ENCODE data around the gene RNF121.

Gene RNF121

DNA sequence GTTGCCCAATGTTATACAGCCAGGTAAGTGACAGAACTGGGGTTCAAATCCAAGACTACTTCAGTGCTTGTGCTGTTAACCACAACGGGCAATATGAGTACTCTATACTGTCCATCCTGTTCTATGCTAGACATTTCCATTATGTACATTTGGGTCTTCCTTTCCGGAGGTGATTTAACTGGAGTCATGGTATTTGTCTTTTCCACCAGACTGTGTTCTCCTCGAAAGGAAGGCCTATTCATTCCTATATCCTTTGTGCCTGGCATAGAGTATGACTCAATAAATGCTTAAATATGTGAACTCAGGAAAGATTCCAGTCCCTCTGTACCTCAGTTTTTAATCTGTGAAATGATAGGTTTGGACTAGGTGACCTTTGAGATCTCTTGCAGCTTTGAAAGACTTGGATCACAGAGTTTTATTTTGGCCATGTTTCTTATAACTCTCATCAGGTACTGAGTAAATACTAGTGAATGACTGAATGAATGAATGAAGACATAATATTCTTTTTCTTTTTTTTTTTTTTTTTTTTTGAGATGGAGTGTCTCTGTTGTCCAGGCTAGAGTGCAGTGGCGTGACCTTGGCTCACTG is 6.6 kb downstream of the RNF121 start:
- DNase-seq, result no peak

DNA sequence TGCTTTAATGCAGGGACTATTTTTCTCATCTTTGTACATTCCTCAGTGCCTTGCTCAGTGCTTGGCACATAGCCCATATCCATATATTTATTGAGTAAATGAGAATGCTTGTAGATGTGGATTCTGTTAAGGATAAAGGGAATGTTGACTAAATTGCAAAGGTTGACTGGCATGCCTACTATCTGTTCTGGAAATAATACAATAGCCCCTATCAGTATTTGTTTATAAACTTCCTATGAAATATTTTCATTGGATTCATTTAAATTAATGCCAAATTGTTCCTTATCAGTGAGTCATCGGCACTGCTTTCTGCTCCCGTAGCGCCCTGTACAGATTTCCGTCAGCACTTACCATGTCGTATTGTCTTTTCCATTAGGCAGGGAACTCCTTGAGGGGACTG is 8.0 kb downstream of the RNF121 start:
- no peak for DNase-seq

DNA sequence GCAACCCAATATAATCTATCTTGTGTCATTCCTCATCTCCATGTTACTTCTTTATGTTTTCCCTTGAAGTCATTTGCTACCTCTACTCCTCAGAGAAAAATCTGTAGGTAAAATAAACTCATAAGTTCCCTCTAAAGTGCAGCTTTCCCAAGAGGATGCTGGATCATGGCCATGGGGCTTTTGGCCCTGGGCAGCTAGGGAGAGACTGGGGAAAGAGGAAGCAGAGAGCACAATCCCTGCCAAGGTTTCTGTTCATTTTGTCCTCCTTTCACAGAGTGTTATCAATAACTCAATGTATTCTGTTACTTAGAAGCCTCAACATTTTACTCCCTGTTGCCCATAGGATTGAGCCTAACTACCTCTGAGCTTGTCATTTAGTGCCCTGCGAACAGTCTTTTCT is 9.0 kb downstream of the RNF121 start:
- no peak for DNase-seq

DNA sequence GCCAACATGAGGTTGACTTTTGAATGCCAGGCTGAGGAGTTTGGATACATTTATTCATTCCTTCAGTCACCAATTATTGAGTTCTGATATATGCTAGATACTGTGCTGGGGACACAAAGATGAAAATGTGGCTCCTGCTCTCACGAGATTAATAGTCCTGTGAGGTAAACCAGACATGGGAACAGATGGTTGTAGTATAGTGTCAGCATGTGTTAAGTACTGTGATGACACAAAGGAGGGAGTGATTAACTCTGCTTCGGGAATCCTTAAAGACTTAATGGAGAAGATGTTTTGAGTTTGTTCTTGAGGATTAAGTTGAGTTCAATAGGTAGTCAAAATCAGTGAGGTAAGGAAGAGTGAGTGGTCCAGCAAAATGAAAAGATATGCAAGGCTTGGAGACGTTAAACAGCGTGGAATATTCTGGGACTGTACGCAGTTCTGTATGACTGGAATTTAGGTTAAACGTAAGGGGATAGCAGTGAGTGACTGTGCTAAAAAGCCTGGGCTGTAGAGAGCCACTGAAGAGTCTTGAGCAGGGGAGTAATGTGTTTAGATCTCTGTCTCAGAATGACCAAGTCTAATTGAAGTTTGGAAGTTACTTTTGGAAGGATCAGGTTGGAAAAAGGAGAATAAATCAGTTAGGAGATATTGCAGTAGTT is 11.8 kb downstream of the RNF121 start:
- peak; percentile 96 for DNase-seq

DNA sequence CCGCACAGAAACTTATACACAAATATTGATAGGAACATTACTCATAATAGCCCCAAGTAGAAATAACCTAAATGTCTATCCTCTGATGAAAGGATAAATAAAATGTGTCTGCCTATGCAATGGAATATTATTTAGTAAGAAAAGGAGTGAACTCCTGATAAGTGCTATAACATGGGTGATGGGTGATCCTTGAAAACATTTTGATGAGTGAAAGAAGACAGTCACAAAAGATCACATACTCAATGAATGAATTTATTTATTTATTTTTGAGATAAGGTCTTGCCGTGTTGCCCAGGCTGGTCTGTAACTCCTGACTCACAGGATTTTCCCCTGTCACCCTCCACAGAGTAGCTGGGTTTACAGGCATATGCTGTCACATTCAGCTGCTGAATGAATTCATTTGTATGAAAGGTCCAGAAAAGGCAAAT is 17.3 kb downstream of the RNF121 start:
- no peak for DNase-seq

DNA sequence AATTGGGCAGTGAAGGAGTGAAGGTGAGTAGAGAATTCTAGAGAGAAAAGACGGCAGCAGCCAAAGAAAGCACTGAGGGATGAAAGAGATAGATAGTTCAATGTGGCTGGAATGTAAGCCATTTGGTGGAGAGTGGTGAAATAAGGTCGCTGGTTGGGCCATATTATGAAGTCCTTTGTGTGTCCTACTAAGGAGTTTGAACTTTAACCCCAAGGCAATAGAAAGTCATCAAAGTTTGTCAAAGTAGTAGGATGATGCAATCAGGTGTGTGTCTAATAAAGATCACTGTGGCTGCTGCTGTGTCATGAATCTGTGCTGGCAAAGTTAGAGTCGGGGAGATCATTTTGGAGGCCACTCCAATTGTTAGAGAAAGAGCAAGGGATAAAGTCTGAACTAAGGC is 18.7 kb downstream of the RNF121 start:
- no peak for DNase-seq

DNA sequence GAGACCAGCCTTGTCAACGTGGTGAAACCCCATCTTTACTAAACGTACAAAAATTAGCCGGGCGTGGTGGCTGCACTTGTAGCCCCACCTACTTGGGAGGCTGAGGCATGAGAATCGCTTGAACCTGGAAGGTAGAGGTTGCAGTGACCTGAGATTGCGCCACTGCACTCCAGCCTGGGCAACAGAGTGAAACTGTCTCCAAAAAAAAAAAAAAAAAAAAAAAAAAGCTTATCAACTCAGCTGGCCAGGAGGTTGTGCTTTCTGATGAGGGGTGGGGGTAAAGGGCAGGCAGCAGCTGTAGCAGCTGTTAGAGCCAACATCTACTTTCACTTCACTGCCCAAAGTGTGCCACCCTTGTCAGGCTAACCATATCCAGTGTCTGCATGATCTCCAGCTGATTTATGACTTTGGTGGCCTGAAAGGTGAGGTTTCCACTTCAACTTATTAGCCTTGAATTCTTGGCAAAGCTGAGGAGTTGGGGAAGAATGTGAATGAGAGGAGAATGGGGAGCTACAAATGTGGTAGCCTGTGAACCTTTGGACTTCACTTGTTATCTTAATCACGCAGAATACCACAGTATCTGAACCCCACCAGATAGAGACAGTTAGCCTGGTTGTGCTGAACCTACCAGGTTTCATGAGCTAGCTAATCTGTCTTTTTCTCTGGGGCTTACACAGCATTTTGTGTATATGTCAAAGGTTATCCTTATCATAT is 19.6 kb downstream of the RNF121 start:
- DNase-seq, result no peak

DNA sequence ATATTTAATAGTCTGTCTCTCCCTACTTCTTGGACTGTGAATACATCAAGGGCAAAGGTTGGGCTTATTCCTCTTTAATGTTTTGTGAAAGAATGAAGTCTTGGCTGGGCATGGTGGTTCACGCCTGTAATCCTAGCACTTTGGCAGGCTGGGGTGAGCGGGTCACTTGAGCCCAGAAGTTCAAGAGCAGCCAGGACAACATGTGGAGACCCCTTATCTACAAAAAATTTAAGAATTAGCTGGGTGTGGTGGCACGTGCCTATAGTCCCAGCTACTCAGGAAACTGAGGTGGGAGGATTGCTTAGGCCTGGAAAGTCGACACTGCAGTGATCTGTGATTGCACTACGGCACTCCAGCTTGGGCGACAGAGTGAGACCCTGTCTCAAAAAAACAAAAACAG is 20.2 kb downstream of the RNF121 start:
- DNase-seq, result no peak

DNA sequence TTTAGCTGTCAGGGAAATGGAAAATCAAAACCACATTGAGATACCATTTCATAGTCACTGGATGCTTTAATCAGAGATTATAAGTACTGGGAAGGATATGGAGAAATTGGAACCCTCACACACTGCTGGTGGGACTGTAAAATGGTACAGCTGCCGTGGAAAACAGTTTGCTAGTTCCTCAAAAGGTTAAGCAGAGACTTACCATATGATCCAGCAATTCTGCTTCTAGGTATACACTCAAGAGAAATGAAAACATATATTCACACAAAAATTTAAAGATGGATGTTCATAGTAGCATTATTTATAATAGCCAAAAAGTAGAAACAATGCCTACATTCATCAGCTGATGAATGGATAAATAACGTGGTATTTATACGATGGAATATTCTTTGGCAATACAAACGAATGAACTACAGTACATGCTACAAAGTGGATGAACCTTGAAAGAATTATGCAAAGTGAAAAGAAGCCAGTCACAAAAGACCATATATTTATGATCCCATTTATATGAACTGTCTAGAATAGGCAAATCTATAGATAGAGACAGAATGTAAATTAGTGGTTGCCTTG is 23.0 kb downstream of the RNF121 start:
- no peak for DNase-seq

DNA sequence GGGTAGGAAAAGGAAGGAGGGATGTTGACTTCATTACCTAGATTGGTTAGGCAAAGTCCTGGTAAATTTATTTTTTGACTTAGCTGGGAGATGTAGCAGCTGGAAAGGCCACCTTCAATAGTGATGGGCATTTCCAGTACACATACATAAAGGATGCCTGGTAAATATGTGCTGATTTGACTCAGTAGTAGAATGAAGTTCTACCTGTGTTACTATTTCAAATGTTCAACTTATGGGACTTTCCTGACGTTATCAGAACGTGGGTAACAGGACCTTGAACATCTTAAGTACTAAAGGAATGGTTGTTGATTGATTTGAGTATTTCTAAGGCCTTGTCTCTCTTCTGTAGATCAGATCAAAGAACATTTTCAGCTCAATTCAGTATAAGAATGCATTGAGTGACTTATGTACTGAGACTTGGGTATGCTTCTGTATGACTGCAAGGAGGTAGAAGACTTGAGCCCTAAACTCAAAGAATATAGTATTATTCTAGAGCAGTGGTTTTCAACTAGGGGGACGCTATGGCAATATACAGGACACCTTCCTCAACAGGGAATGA is 27.1 kb downstream of the RNF121 start:
- DNase-seq, result no peak

DNA sequence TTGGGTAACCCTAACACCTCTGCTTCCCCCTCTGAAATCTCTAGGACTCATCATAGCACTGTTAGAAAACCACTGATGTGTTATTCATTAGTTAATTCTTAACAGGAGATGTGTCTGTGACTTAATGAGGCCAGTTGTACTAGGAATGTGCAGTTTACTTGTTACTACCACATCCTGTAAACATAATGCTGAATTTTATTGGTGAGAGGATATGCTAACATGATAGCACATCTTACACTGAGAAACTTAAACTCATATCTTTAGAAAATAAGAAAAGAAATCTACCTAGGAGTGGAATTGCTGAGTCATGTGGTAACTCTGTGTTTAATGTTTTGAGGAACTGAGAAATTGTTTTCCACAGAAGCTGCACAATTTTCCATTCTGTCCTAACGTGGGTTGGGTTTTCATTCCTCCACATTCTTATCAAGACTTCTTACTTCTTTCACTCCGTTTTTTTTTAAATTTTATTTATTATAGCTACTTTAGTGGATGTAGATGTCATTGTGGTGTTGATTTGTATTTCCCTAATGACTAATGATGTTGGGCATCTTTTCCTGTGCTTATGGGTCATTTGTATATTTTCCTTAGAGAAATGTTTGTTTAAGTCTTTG is 33.7 kb downstream of the RNF121 start:
- DNase-seq, result no peak

DNA sequence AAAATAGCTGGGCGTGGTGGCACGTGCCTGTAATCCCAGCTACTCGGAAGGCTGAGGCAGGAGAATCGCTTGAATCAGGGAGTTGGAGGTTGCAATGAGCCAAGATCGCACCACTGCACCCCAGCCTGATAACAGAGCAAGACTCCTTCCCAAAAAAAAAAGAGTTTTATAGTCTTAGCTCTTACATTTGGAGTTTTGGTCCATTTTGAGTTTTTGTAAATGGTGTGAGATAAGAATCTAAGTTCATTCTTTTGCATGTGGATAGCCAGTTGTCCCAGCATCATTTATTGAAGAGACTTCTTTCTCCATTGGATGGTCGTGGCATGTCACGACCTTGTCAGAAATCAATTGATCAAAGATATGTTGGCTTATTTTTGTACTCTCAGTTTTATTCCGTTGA is 34.6 kb downstream of the RNF121 start:
- no peak for DNase-seq

DNA sequence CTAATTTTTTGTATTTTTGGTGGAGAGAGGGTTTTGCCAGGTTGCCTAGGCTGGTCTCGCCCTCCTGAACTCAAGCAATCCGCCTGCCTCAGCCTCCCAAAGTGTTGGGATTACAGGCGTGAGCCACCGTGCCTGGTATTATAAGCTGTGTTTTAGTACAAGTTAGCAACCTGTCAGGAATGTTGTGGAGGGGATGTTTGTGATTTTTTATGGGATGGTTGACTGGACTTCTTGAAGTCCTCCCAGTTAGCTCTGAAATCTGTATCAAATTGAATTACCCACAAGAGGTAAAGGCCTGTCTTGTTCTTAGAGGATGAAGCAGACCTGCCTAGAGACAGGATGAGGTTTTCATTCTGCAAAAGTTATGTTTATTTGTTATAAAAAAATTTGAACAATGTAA is 35.8 kb downstream of the RNF121 start:
- no peak for DNase-seq

DNA sequence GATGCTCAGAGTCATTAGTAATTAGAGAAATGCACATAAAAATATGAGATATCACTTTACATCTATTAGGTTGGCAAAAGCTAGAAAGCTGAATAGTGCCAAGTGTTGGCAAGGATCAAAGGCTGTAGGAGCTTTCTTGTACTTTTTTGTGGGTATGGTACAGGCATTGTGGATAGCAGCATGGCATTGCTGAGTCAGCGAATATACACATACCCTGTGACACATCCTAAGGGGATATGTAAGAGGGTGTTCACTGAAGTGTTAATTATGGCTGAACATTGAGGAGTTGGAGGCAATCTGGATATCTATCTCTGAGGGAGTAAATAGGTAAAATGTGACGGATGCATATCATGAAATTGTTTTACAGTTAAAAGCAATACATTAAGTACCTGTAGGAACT is 42.8 kb downstream of the RNF121 start:
- no peak for DNase-seq

DNA sequence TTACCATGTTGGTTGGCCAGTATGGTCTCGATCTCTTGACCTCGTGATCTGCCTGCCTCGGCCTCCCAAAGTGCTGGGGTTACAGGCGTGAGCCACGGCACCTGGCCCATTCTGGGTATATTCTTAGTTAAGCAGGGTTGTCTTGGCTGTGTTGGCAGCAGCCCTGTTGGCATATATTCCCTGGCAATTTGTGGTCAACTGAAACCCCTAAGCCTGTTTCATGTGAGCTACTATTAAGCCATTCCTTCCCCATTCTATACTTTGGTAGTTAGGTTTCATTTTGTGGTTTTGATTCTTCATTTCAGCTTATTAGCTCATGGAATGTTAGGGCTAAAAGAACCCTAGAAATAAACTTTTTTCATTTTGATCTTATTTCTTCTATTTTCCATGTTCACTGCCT is 47.7 kb downstream of the RNF121 start:
- no peak for DNase-seq

DNA sequence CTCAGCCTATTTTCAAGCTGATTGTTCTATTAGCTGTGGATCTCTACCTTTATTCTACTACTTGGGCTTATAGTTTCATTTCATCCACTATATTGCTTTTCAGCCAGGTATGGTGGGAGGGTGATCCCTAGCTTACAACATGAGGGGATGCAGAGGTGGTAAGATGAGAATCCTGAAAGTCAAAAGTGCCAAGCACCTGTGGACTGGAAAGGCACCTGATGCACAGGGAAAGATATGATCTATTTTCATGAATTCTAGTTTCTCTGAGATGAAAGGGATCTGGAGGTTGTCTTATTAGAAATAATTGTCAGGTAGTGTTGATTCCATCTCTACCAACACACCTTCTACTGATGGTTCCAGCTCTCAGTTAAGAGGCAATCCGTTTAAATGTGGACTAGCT is 48.2 kb downstream of the RNF121 start:
- DNase-seq, result no peak

DNA sequence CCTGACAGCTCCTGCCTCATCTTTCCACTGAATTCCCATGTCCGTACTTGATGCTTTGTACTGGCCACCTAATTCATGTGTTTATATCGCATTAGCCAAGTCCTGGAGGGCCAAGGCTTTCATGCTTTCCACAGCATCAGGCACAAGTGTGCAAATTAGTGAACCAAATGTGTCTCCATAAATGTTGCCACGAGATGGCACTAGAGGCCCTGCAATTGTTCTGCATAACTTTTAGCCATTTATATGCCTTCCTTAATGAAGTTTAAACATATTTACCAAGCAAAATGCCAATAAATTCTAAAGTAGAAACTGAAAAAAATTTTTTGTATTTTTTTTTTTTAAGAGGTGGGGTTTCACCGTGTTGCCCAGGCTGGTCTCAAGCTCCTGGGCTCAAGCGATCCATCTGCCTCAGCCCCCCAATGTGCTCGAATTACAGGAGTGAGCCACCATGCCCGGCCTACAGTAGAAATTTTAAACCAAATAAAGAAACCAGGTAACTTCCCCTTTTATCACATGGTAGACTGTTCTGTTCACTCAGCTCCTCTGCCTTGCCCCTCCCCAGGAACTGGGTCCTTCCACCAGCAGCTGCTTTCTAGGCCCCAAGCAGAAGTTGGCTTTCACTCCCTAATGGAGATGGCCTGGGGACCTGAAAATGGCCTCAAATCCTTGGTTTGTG is 49.0 kb downstream of the RNF121 start:
- DNase-seq, result peak; percentile 34

DNA sequence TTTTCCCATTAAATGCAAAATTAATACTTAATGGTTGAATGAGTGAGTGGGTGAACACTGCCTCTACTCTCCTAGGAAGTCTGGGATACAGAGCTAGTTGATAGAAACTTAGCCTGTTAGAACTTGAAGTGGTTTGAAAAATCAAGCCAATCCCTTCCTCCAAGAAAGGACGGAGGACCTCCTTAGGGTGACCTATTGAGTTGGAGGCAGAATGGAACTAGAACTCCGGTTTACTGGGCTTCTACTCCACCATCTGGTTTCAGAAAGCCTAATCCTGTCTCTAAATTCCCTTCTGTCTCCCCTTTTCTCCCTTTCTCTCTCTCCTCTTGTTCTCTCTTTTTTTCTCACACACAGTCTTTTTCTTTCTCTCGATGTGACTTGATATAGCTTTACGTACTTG is 50.2 kb downstream of the RNF121 start:
- peak; percentile 25 for DNase-seq

DNA sequence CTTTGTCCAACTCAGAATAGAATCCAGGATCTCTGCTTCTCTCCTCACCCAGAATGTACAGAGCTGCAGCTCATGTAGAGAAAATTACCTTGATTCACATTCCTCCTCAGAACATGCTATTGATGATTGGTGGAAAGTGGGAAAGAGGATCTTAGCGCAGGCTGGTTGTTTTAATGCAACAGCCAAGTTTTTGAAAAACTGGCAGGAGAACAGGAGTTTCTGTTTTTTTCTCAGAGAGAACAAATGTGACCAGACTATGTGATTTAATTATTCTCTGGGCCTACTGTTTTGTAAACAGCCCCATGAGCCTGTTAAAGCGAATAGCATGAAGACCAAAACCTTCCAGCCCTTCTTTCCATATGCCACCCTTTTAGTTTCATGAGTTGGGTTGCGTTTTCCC is 50.8 kb downstream of the RNF121 start:
- no peak for DNase-seq

DNA sequence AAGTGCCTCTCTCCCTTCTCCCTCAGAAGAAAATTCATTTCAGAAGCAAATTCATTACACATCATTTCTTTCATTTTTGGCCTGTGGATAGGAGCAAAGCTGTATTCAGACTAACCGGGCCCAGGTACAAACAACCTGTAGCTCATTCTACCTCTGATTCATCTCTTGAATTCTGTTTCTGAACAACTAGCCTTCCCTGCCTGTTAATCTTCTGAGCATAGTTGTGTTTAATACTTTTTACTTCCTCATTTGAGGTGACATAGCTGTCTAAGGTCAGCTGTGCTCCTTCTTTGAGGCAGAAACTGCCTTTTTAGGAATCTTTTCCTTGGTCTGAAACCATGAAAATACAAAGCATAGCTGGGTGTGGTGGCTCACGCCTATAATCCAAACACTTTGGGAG is 57.3 kb downstream of the RNF121 start:
- DNase-seq, result no peak

DNA sequence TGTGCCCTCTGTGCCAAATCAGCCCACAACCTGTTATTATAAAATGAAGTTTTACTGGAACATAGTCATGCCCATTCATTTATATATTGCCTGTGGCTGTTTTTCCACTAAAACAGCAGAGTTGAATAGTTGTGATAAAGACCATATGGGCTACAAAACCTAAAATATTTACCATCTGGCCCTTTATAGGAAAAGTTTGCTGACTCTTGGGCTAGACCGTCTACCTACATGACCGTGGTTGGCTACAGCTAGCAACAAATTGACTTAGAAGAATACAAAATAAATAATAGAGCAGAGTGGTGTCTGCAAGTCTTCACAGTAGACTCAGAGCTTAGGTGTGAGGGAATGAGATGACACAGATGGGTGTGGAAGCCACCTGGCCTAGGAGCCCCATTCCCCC is 58.7 kb downstream of the RNF121 start:
- DNase-seq, result no peak

DNA sequence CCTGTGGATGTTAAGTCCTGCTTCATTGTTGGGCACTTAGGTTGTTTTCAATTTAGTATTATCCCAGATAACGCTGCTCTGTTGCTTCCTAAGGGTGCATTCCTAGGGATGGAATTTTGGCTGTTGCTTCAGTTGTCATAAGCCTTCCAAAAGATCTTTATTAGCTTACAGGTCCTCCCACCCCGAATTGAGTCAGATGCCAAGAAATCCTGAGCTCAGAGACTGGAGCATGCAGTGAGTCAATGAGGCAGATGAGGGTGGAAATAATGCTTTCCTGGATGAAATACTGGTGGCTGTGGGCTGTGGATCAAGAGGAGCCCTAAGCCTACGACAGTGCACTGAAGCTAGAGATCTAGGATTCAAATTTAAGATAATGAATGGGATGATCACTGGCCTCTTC is 59.2 kb downstream of the RNF121 start:
- DNase-seq, result no peak

DNA sequence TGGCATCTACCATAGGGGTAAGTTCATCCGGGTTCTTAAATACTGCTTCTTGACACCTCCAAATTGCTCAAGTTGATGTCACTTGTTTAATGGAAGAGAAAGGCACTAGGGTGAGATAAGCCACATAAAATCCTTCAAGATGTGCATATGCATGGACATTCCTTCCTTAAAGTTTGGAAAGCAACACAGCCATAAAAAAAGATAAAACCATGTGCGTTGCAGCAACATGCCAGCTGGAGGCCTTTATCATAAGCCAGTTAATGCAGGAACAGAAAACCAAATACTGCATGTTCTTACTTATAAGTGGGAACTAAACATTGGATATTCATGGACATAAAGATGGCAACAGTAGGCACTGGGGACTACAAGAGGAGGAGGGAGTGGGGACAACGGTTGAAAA is 61.9 kb downstream of the RNF121 start:
- DNase-seq, result no peak

Measured in NCI-H82 (cell line).